Activated CD4-positive, alpha-beta T cell treated with anti-CD3 and anti-CD28 coated beads, Interleukin-2, amount 10 ng/mL, durations not matched to agents 24 days and 14 days (primary cell): ENCODE measurements around the gene MED8. TPM values are rescaled to one million over a fixed set of nuclear protein-coding genes. Genes with fewer than 3 reads are reported as not detected.
A peak's percentile ranks its signal among the peaks of the same experiment; 100 is the strongest.

Source experiments
- DNase-seq: peaks from one replicate; pipeline ENCODE4 v3.0.0; 2022
- H3K27ac Mint-ChIP-seq: one replicate; pipeline ENCODE4 v1.8.0; 2022; ENCODE audit warnings: mild to moderate bottlenecking, mixed read lengths
- H3K27me3 Mint-ChIP-seq: one replicate; pipeline ENCODE4 v1.8.0; 2022; ENCODE audit warnings: mixed read lengths
- H3K36me3 Mint-ChIP-seq: one replicate; pipeline ENCODE4 v1.8.0; 2022; ENCODE audit warnings: low read depth, mild to moderate bottlenecking, mixed read lengths
- H3K4me1 Mint-ChIP-seq: one replicate; pipeline ENCODE4 v1.8.0; 2021; ENCODE audit warnings: mixed read lengths
- H3K4me3 Mint-ChIP-seq: one replicate; pipeline ENCODE4 v1.8.0; 2022; ENCODE audit warnings: mild to moderate bottlenecking, moderate library complexity, mixed read lengths
- H3K9me3 Mint-ChIP-seq: one replicate; pipeline ENCODE4 v1.8.0; 2021; ENCODE audit warnings: mixed read lengths
- intact Hi-C: fragments of 100-400 bp; cut with micrococcal nuclease; formaldehyde crosslinking; loops from one replicate; pipeline ENCODE4 v1.15.1; 2023
- total RNA-seq: library from RNA; stranded (reverse); gene quantifications from 2 replicates; pipeline ENCODE4 v1.2.3, GENCODE V29; 2022

The MED8 gene
- total RNA-seq, 1 donor from 2014 or later: 45.1 TPM

DNA sequence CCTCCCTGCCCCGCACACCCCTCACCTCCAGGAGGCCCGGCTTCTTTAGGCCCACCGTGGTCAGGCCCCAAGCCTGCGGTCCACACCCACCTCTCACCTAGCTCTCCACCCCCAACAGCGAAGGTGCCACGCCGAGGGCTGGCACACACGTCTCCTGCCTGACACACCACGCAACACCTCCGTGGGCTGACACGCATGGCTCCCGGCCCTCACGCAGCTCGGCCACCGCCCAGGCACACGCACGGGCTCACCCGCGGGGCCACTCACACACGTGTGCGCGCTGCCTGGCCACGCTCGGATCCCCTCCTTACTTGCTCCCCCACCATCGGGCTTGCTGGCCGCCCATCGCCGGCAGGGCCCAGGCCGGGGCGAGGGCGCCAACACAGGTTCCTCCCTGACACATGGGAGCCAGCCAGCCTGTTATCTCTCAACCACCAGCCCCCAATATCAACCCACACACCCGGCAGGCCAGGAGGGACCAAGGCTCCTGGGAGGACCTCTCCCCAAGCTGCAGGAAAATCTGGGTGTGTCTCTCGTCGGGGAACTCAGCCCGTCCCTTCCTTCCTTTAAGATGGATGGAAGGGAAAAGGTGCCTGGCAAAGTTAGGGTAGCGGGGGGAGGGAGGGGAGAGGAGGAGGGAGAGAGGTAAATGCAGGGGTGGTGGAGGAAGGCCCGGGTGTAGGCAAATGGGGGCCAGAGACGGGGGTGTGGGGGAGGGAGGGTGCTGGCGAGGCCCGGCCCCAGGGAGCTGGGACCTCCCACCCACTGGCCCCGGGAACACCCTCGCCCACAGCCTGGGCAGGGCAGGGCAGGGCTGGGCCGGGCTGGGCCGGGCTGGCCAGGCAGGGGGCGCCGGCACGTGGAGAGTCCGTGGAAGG, 22.3 kb downstream of the MED8 start:
- intact Hi-C loops: loop anchor here (5.0 to 10.0 kb wide), 4 partner anchors 195 to 608 kb away; partner anchors contain the start of genes ATP6V0B, B4GALT2, CFAP57 and DPH2
- Mint-ChIP-seq H3K27me3 (no peaks in the 10 kb centered on the region), H3K9me3 (no peaks in the 10 kb centered on the region), H3K36me3 (peaks cover 43% of the 10 kb centered on the region), H3K4me3 (peak overlapping the region; percentile 100), H3K4me1 (peaks cover 32% of the 10 kb centered on the region), H3K27ac (peak overlapping the region; percentile 90)
- DNase-seq: peak; percentile 74

DNA sequence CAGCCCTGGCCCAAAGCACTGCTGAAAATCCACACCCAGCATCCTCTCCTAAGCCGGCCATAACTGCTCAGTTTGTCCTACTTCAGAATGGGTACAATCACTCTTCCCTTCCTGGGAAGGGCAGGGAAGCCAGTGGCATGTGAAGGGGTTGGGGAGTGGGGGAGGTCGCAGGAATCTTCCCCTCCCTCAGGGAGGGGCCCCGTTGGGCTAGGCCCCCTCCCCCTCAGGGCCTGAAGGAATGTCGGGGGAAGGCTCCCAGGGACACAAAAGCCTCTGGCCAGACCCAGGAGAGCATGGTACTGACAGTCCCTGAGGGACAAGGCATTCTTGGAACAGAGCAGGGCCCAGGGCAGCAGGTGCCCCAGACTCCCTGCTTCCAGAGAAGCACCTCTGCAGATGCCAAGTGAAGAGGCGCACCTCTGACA, 23.0 kb downstream of the MED8 start:
- no peak for DNase-seq
- Mint-ChIP-seq H3K4me3 (peak overlapping the region; percentile 100), H3K27me3 (no peaks in the 10 kb centered on the region), H3K36me3 (peaks cover 49% of the 10 kb centered on the region), H3K4me1 (peaks cover 38% of the 10 kb centered on the region), H3K9me3 (no peaks in the 10 kb centered on the region), H3K27ac (peak overlapping the region; percentile 90)
- intact Hi-C loops: loop anchor here (5.0 to 10.0 kb wide), 4 partner anchors 194 to 608 kb away; partner anchors contain the start of genes ATP6V0B, B4GALT2, CFAP57 and DPH2

GRCh38 chr1:43366179-43366578, 23.4 kb downstream of the MED8 start:
- no peaks in the 10 kb centered on the region for H3K27me3 Mint-ChIP-seq
- H3K9me3 Mint-ChIP-seq: no peaks in the 10 kb centered on the region
- DNase-seq: no peak
- H3K27ac Mint-ChIP-seq: peak overlapping the region; percentile 90
- H3K4me3 Mint-ChIP-seq: peak overlapping the region; percentile 100
- peaks cover 53% of the 10 kb centered on the region for H3K36me3 Mint-ChIP-seq
- intact Hi-C loops: loop anchor here (5.0 to 10.0 kb wide), 4 partner anchors 194 to 609 kb away; partner anchors contain the start of genes ATP6V0B, B4GALT2, CFAP57 and DPH2
- H3K4me1 Mint-ChIP-seq: peaks cover 42% of the 10 kb centered on the region

GRCh38 chr1:43365678-43366077, 23.9 kb downstream of the MED8 start:
- no peaks in the 10 kb centered on the region for H3K9me3 Mint-ChIP-seq
- no peak for DNase-seq
- H3K4me1 Mint-ChIP-seq: peaks cover 46% of the 10 kb centered on the region
- intact Hi-C loops: loop anchor here (5.0 to 10.0 kb wide), 4 partner anchors 193 to 609 kb away; partner anchors contain the start of genes ATP6V0B, B4GALT2, CFAP57 and DPH2
- H3K27ac Mint-ChIP-seq: peak overlapping the region; percentile 90
- H3K36me3 Mint-ChIP-seq: peaks cover 58% of the 10 kb centered on the region
- no peaks in the 10 kb centered on the region for H3K27me3 Mint-ChIP-seq
- peak overlapping the region; percentile 100 for H3K4me3 Mint-ChIP-seq

DNA sequence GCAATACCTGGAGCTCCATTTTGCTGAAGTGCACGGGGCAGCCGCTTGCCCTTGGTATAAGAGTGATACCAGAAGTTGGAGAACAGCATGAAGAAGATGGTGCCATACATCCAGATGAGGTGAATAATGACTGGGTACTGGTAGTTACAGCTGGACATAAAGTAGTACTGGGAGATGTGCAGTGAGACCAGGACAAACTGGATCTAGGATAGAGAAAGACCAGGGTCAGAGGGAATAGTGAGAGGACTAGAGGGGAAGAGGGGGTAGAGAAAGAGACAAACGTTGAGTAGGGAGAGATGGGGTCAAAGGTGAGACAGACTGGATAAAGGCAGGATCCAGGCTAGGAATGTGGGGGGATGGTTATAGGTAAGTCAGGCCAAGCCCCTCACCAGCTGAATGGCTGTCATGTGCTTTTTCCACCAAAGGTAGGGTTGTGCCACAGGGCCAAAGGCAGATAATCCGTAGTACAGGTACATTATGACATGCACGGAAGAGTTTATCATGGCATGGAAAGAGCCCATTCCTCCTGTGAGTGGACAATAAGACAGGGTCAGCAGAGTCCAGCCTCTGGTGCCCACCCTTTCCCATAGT, 25.6 kb downstream of the MED8 start:
- H3K27ac Mint-ChIP-seq: no peak overlapping the region
- no peaks in the 10 kb centered on the region for H3K9me3 Mint-ChIP-seq
- no peak overlapping the region for H3K4me3 Mint-ChIP-seq
- H3K27me3 Mint-ChIP-seq: no peaks in the 10 kb centered on the region
- intact Hi-C loops: loop anchor here (10.0 kb wide), 2 partner anchors 429 to 611 kb away; partner anchors contain the start of genes ATP6V0B, B4GALT2 and DPH2
- DNase-seq: no peak
- H3K4me1 Mint-ChIP-seq: peaks cover 55% of the 10 kb centered on the region
- H3K36me3 Mint-ChIP-seq: peaks cover 67% of the 10 kb centered on the region

- Mint-ChIP-seq H3K27me3 (no peaks in the 10 kb centered on the region), H3K36me3 (peaks cover 67% of the 10 kb centered on the region), H3K4me1 (peaks cover 52% of the 10 kb centered on the region), H3K4me3 (peak overlapping the region; percentile 42), H3K27ac (peak overlapping the region; percentile 73), H3K9me3 (no peaks in the 10 kb centered on the region)
- no peak for DNase-seq
- intact Hi-C loops: loop anchor here (10.0 kb wide), 2 partner anchors 429 to 611 kb away; partner anchors contain the start of genes ATP6V0B, B4GALT2 and DPH2
Measured at GRCh38 chr1:43363283-43363934, 26.2 kb downstream of the MED8 start.

- Mint-ChIP-seq H3K27ac (peak overlapping the region; percentile 64), H3K9me3 (no peaks in the 10 kb centered on the region), H3K4me1 (peaks cover 49% of the 10 kb centered on the region), H3K36me3 (peaks cover 60% of the 10 kb centered on the region), H3K27me3 (no peaks in the 10 kb centered on the region), H3K4me3 (peak overlapping the region; percentile 98)
- DNase-seq: no peak
- intact Hi-C loops: loop anchor here (10.0 kb wide), 2 partner anchors 426 to 614 kb away; partner anchors contain the start of genes ATP6V0B, B4GALT2 and DPH2
Measured at GRCh38 chr1:43360616-43361015, 29.0 kb downstream of the MED8 start.

GRCh38 chr1:43359696-43360095, 29.9 kb downstream of the MED8 start:
- peak; percentile 60 for DNase-seq
- intact Hi-C loops: loop anchor here (2.0 to 10.0 kb wide), 5 partner anchors 29 to 1273 kb away; partner anchors contain the start of genes ATP6V0B, B4GALT2, DPH2 and HYI
- Mint-ChIP-seq H3K27me3 (no peaks in the 10 kb centered on the region), H3K4me1 (peaks cover 42% of the 10 kb centered on the region), H3K36me3 (peaks cover 52% of the 10 kb centered on the region), H3K4me3 (peak overlapping the region; percentile 98), H3K27ac (peak overlapping the region; percentile 82), H3K9me3 (no peaks in the 10 kb centered on the region)

- Mint-ChIP-seq H3K9me3 (no peaks in the 10 kb centered on the region), H3K27ac (peak within 1 kb of the TSS; percentile 92), H3K4me3 (peak within 1 kb of the TSS; percentile 98), H3K4me1 (peaks cover 42% of the 10 kb centered on the region), H3K27me3 (no peaks in the 10 kb centered on the region), H3K36me3 (peaks cover 49% of the 10 kb centered on the region)
- intact Hi-C loops: loop anchor here (1.0 to 5.0 kb wide), 8 partner anchors 9 to 1273 kb away; partner anchors contain the start of genes ELOVL1, HYI, MED8 and SZT2
- DNase-seq: peak; percentile 100
Measured at GRCh38 chr1:43358746-43359693, 30.6 kb downstream of the MED8 start, which contains the start of gene CDC20. Gene CDC20 (plus strand): TSS chr1:43358981. CDS start chr1:43359216, 235 bp downstream.

DNA sequence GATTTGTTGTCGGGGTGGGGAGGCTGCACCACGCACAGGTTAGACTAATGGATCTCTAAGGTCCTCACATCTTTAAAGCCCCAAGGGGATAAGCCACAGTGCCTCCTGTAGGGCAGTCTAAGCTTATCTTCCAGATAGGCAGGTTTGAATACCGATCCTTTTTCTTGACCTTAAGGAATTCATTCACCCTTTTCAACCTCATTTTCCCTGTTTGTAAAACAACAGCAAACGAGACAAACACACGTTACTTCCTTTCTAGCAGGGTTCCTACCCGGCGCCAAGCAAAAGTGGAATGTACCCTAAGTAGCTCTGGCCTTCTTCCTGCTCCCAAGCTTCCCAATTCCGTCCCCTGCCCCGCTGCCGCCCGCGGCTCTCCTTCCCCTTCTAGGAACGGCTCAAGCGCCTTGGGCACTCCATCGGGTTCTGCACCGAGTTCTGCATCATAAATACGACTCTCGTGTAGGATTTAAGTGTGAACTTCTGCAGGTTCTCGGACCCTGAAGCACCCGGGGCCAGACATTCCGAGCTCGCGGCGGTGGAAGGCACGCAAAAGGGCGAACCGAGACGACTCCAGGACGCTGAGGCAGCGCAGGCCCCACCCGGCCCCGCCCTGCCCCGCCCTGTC, 31.4 kb downstream of the MED8 start:
- peak; percentile 74 for DNase-seq
- Mint-ChIP-seq H3K4me1 (peaks cover 40% of the 10 kb centered on the region), H3K27me3 (no peaks in the 10 kb centered on the region), H3K27ac (peak overlapping the region; percentile 92), H3K4me3 (peak overlapping the region; percentile 98), H3K36me3 (peaks cover 44% of the 10 kb centered on the region), H3K9me3 (no peaks in the 10 kb centered on the region)
- intact Hi-C loops: loop anchor here (1.0 to 5.0 kb wide), 8 partner anchors 9 to 1274 kb away; partner anchors contain the start of genes ELOVL1, HYI, MED8 and SZT2

GRCh38 chr1:43357251-43357650, 32.3 kb downstream of the MED8 start:
- Mint-ChIP-seq H3K27ac (no peak overlapping the region), H3K36me3 (peaks cover 36% of the 10 kb centered on the region), H3K27me3 (no peaks in the 10 kb centered on the region), H3K4me3 (peak overlapping the region; percentile 98), H3K4me1 (peaks cover 43% of the 10 kb centered on the region), H3K9me3 (no peaks in the 10 kb centered on the region)
- no peak for DNase-seq
- intact Hi-C loops: loop anchor here (5.0 kb wide), 2 partner anchors 95 to 1275 kb away; partner anchors contain the start of gene HYI

- Mint-ChIP-seq H3K27me3 (no peaks in the 10 kb centered on the region), H3K9me3 (no peaks in the 10 kb centered on the region), H3K27ac (no peak overlapping the region), H3K4me1 (peaks cover 21% of the 10 kb centered on the region), H3K4me3 (no peak overlapping the region), H3K36me3 (peaks cover 13% of the 10 kb centered on the region)
- intact Hi-C loops: loop anchor here (5.0 kb wide), 2 partner anchors 97 to 1277 kb away; partner anchors contain the start of gene HYI
- no peak for DNase-seq
Measured at GRCh38 chr1:43354936-43355335, 34.7 kb downstream of the MED8 start.
